Neural progenitor cell (in vitro differentiated cells): Measurements from ENCODE around the gene POFUT2. TPM values are rescaled to one million over a fixed set of nuclear protein-coding genes. Genes with fewer than 3 reads are reported as not detected.

ENCODE experiments used
- DNase-seq: peaks from one replicate; pipeline ENCODE4 v3.0.0-alpha.2; 2016; ENCODE audit warnings: low spot score
- H2AFZ ChIP-seq: fragments of 200-600 bp; sonication (generic); replicated peaks from 2 replicates; pipeline ENCODE4 v1.6.1; 2016; ENCODE audit warnings: antibody characterized with exemption
- H3F3A ChIP-seq: fragments of 200-600 bp; sonication (generic); 2 replicates; pipeline ENCODE4 v1.6.1; 2016; ENCODE audit warnings: antibody characterized with exemption, low read depth
- H3K27ac ChIP-seq: fragments of 200-600 bp; sonication (generic); 2 replicates; pipeline ENCODE4 v1.5.1; 2016; ENCODE audit warnings: mild to moderate bottlenecking
- H3K27me3 ChIP-seq: fragments of 200-600 bp; sonication (generic); 2 replicates; pipeline ENCODE4 v1.6.1; 2016; ENCODE audit warnings: mild to moderate bottlenecking, moderate library complexity
- H3K36me3 ChIP-seq: fragments of 200-600 bp; sonication (generic); 2 replicates; pipeline ENCODE4 v1.5.1; 2016
- H3K4me1 ChIP-seq: fragments of 200-600 bp; sonication (generic); 2 replicates; pipeline ENCODE4 v1.6.1; 2016; ENCODE audit warnings: mixed run types
- H3K4me2 ChIP-seq: fragments of 200-600 bp; sonication (generic); 2 replicates; pipeline ENCODE4 v1.6.1; 2016
- H3K4me3 ChIP-seq: fragments of 200-600 bp; sonication (generic); 2 replicates; pipeline ENCODE4 v1.5.1; 2016
- H3K79me2 ChIP-seq: fragments of 200-600 bp; sonication (generic); 2 replicates; pipeline ENCODE4 v1.6.1; 2016; ENCODE audit warnings: low read depth
- H3K9ac ChIP-seq: fragments of 200-600 bp; sonication (generic); 2 replicates; pipeline ENCODE4 v1.6.1; 2016
- H3K9me3 ChIP-seq: fragments of 200-600 bp; sonication (generic); 2 replicates; pipeline ENCODE4 v1.5.1; 2016; ENCODE audit warnings: low read depth
- H4K20me1 ChIP-seq: fragments of 200-600 bp; sonication (generic); 2 replicates; pipeline ENCODE4 v1.6.1; 2016; ENCODE audit warnings: low read depth
- H3K27ac Mint-ChIP-seq: 3 replicates; pipeline ENCODE4 v1.8.0; 2021; ENCODE audit warnings: mixed read lengths
- H3K27me3 Mint-ChIP-seq: 2 replicates; pipeline ENCODE4 v1.8.0; 2022; ENCODE audit warnings: low read depth, mild to moderate bottlenecking, inconsistent platforms, moderate library complexity, mixed read lengths; ENCODE audit not compliant: insufficient read depth
- H3K36me3 Mint-ChIP-seq: 3 replicates; pipeline ENCODE4 v1.8.0; 2021; ENCODE audit warnings: mixed read lengths
- H3K4me1 Mint-ChIP-seq: 3 replicates; pipeline ENCODE4 v1.8.0; 2021; ENCODE audit warnings: mixed read lengths
- H3K4me3 Mint-ChIP-seq: 3 replicates; pipeline ENCODE4 v1.8.0; 2021; ENCODE audit warnings: mild to moderate bottlenecking, moderate library complexity, mixed read lengths
- H3K9me3 Mint-ChIP-seq: 3 replicates; pipeline ENCODE4 v1.8.0; 2020; ENCODE audit warnings: mixed read lengths
- CTCF ChIP-seq: fragments of 200-600 bp; sonication (generic); IDR thresholded peaks from 2 replicates; pipeline ENCODE4 v1.5.1; 2017; ENCODE audit warnings: antibody characterized with exemption, mild to moderate bottlenecking
- EZH2 ChIP-seq: fragments of 200-600 bp; sonication (generic); IDR thresholded peaks from 2 replicates; pipeline ENCODE4 v1.6.1; 2017; ENCODE audit warnings: antibody characterized with exemption, mild to moderate bottlenecking, moderate library complexity
- EZH2phosphoT487 ChIP-seq: fragments of 200-600 bp; sonication (generic); IDR thresholded peaks from 2 replicates; pipeline ENCODE4 v1.6.1; 2017; ENCODE audit warnings: antibody characterized with exemption
- total RNA-seq: library from RNA; depleted of rRNA; stranded (reverse); fragments of >200 nt; gene quantifications from 2 replicates; pipeline ENCODE4 v1.2.3, GENCODE V29; 2015; ENCODE audit warnings: low replicate concordance

POFUT2 gene
- total RNA-seq, 1 donor from 2014 or later, result 28.5 TPM

- no peak overlapping the region for H3K4me3 Mint-ChIP-seq
- Histone ChIP-seq H3K9ac (no peak overlapping the region), H3K4me2 (no peak overlapping the region), H3K27me3 (no peaks in the 10 kb centered on the region), H3K27ac (no peak overlapping the region), H3K36me3 (no peaks in the 10 kb centered on the region), H3K79me2 (no peaks in the 10 kb centered on the region), H2AFZ (no peak overlapping the region), H3K4me3 (no peak overlapping the region), H4K20me1 (no peaks in the 10 kb centered on the region), H3K4me1 (no peaks in the 10 kb centered on the region), H3F3A (no peaks in the 10 kb centered on the region), H3K9me3 (no peaks in the 10 kb centered on the region)
- peaks cover 13% of the 10 kb centered on the region for H3K4me1 Mint-ChIP-seq
- no peak overlapping the region for H3K27ac Mint-ChIP-seq
- peaks cover 10% of the 10 kb centered on the region for H3K27me3 Mint-ChIP-seq
- DNase-seq, result no peak
- TF ChIP-seq EZH2 (no peak), CTCF (no peak), EZH2phosphoT487 (no peak)
- no peaks in the 10 kb centered on the region for H3K36me3 Mint-ChIP-seq
- H3K9me3 Mint-ChIP-seq, result peaks cover 12% of the 10 kb centered on the region
These were observed 50.3 kb downstream of the POFUT2 start for GRCh38 chr21:45237401-45237800.

GRCh38 chr21:45236481-45236880 lies 51.2 kb downstream of the POFUT2 start:
- no peak overlapping the region for H2AFZ ChIP-seq
- H3K4me3 Mint-ChIP-seq, result peak overlapping the region; percentile 17
- no peaks in the 10 kb centered on the region for H3K79me2 ChIP-seq
- H3K27ac ChIP-seq, result no peak overlapping the region
- no peaks in the 10 kb centered on the region for H3K36me3 ChIP-seq
- DNase-seq, result no peak
- H3K9me3 Mint-ChIP-seq, result peaks cover 5% of the 10 kb centered on the region
- no peak overlapping the region for H3K4me3 ChIP-seq
- peaks cover 10% of the 10 kb centered on the region for H3K27me3 Mint-ChIP-seq
- no peaks in the 10 kb centered on the region for H3K27me3 ChIP-seq
- no peak overlapping the region for H3K9ac ChIP-seq
- no peak overlapping the region for H3K4me2 ChIP-seq
- H3K36me3 Mint-ChIP-seq, result no peaks in the 10 kb centered on the region
- H3K9me3 ChIP-seq, result no peaks in the 10 kb centered on the region
- H3K4me1 ChIP-seq, result no peaks in the 10 kb centered on the region
- TF ChIP-seq CTCF (no peak), EZH2 (no peak)
- peaks cover 13% of the 10 kb centered on the region for H3K4me1 Mint-ChIP-seq
- H3F3A ChIP-seq, result no peaks in the 10 kb centered on the region
- H3K27ac Mint-ChIP-seq, result no peak overlapping the region
- H4K20me1 ChIP-seq, result no peaks in the 10 kb centered on the region

GRCh38 chr21:45235488-45235887 lies 52.2 kb downstream of the POFUT2 start:
- Histone ChIP-seq H3K4me2 (no peak overlapping the region), H3K4me3 (no peak overlapping the region), H3K27ac (no peak overlapping the region), H3K4me1 (no peaks in the 10 kb centered on the region), H4K20me1 (no peaks in the 10 kb centered on the region), H3F3A (no peaks in the 10 kb centered on the region), H3K9ac (no peak overlapping the region), H2AFZ (no peak overlapping the region), H3K79me2 (no peaks in the 10 kb centered on the region), H3K36me3 (no peaks in the 10 kb centered on the region), H3K27me3 (no peaks in the 10 kb centered on the region), H3K9me3 (no peaks in the 10 kb centered on the region)
- Mint-ChIP-seq H3K27ac (no peak overlapping the region), H3K9me3 (peaks cover 4% of the 10 kb centered on the region), H3K36me3 (no peaks in the 10 kb centered on the region), H3K4me1 (peaks cover 13% of the 10 kb centered on the region), H3K4me3 (no peak overlapping the region), H3K27me3 (peaks cover 10% of the 10 kb centered on the region)
- no peak for DNase-seq
- TF ChIP-seq CTCF (no peak), EZH2 (no peak), EZH2phosphoT487 (no peak)

GRCh38 chr21:45234965-45235364 lies 52.7 kb downstream of the POFUT2 start:
- H3F3A ChIP-seq, result no peaks in the 10 kb centered on the region
- Mint-ChIP-seq H3K4me3 (no peak overlapping the region), H3K4me1 (peaks cover 13% of the 10 kb centered on the region), H3K27ac (no peak overlapping the region), H3K36me3 (no peaks in the 10 kb centered on the region), H3K9me3 (peaks cover 4% of the 10 kb centered on the region), H3K27me3 (peaks cover 10% of the 10 kb centered on the region)
- H3K4me1 ChIP-seq, result no peaks in the 10 kb centered on the region
- no peak overlapping the region for H3K4me2 ChIP-seq
- no peak overlapping the region for H3K27ac ChIP-seq
- no peak overlapping the region for H3K9ac ChIP-seq
- no peaks in the 10 kb centered on the region for H4K20me1 ChIP-seq
- no peaks in the 10 kb centered on the region for H3K9me3 ChIP-seq
- H3K79me2 ChIP-seq, result no peaks in the 10 kb centered on the region
- DNase-seq, result no peak
- H3K4me3 ChIP-seq, result no peak overlapping the region
- no peak for TF ChIP-seq CTCF
- no peak for TF ChIP-seq EZH2
- TF ChIP-seq EZH2phosphoT487, result no peak
- no peaks in the 10 kb centered on the region for H3K36me3 ChIP-seq
- H3K27me3 ChIP-seq, result no peaks in the 10 kb centered on the region
- no peak overlapping the region for H2AFZ ChIP-seq
